Femur (tissue), 1 donor: ENCODE measurements around the gene TLCD5.

Source experiments
- DNase-seq: peaks from one replicate; pipeline ENCODE4 v3.0.0-alpha.2; 2017

The TLCD5 gene

DNA sequence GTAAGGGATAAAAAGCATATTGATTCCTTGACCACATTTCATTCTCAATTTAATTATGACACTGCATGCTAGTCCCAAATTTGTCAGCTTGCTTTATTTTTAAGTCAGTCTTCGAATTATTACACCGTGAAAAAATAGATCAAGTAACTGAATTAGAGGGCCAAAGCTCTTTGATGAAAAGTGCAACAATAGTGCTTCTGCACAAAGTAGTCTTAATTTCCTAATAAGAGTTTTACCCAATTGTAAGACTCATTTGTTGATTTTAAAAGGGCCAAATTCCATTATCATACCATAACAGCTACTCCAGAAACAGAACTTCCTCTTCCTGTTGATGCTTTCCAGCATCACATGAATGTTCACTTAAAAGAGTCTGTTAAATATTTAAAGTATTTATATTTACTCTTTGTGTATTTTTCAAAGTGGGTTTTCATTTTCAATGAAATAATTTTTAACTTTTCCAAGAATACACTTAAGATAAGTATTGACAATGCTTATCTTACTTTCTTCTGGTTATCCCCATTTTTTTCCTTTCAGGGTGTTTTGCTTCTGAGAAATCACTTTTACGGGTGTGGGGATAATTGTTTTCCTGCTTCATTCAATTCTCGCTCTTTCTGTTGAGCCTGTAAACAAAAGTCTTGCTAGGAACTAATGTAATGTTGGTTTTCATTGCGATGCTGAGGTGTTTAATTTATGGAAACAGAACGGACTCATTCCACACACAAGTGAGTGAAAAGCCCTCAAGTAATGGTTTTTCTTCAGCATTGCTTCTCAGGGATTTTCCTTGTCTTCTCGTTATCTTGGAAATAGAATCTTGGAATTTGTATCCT lies 13.2 kb downstream of the TLCD5 start:
- no peak for DNase-seq

DNA sequence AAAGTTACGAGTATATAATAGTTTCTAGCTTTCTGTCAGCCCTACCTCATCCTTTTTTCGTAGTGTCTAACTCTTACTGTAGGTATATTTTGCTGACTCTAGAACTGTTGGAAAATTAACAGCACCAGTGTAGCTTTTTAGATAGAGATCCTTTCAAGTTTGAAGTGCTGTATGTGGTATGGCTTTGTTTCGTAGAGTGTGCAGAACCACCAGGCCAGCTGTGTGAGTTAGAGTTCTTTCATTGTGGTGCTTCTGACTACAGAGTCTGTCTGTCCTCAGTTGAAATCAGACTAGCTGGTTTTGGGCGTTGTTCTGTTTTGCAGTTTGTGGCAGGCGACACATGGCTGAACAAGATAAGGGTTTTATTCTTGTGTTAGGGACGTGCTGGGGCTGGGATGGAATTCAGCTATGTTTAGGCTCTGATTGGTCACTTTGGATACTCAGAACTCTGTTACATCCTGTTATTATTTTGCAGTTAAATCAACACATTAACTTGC lies 14.3 kb downstream of the TLCD5 start:
- DNase-seq: peak; percentile 47

DNA sequence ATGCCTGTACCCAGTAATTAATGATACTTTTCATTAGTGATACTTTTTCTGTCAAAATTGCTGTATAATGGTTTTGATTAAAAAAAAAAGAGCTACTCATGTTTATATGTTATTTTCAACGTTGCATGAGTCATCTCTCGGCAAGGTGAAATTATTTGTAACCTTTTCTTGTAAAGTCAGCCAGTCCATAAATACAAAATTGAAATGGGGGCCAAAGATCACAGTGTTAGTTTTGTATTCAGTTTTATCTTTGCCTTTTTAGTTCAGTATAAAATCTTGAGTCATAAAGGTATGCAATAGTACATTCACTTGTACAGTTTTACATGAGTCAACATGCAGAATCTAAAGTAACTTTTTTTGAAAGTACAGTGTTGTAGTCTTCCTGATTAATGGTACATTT lies 15.4 kb downstream of the TLCD5 start:
- DNase-seq: no peak

DNA sequence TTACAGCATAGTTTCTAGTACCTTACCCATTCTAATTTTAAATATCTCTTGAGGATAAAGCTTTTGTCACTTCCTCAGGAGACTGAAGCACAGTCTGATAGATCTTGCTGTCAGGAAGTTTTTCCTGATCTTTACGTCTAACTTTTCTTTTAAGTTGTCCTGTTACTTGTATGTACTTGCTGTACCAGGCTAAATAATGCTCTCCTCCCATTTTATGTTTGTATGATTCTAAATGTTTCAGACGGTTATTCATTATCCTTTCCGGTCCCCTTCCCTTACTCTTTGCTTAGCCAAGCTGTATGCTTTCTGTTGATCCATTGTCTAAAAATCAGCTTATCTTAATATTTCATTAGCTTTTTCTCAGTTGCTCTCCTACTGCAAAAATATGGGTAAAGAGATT lies 17.1 kb downstream of the TLCD5 start:
- DNase-seq: no peak

DNA sequence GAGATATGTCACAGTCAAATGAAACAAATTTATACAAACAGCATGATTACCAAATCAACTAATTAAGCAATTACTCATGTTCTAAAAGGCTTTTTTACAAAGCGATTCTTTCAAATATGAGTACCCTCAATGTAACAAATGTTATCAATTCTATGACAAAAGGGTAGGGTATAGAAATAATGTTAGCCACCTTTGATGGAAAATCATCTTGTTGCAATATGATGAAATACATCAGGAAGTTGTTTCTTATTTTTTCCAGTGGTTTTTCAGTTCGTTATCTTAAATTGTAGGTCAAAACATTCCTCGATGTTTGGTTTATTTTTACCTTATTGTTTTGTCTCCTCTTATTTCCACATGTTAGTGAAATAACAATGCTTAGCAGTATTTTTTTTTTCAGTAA lies 17.6 kb downstream of the TLCD5 start:
- no peak for DNase-seq

DNA sequence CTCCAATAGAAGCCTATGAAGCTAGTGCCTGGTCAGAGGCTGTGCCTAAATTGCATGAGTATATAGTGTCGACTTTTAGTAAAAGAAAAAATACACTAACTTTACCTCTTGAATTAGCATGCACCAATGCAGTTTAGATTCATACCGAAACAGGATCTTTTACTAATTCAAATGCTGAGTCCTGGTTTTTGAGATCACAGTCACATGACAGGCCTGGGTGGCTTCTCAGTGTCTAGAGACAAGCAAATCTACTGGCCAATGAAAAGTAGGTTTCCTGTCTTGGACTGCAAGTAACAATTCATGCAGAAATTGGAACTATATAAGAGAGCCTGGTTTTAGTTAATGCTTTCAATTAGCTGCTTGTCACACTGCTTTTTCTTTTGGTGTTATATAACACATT lies 18.3 kb downstream of the TLCD5 start:
- DNase-seq: no peak

DNA sequence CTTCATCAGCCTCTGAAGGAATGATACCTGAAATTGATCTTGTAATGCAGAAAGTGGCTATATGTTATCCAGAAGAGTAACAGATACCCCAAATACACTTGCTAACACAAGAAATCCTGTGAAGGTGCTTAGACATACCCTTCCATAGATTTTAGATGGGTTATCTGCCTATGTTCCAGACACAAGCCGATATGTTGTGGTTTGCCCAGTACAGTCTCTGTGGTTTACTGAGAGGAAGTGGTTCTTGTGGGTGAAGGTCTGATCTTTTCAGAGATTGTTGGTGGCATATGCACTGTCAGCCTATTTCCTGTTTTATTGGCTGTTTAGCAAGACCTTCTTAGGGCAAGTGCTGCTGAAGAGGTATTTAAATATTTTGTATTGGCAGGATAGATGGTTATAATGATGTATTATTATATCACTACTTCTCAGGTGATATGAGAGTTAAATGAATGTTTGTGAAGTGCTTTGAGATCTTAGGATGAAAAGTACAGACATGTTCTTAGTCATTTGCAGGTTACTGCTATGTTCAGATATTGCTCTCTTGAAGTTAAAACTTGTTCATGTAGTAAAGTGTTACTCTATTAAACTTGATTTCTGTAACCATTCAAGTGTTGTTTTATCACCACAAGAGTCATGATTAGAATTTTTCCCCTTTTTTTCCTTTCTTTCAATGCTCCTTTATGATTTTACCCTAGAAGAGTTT lies 19.4 kb downstream of the TLCD5 start:
- no peak for DNase-seq

GRCh38 chr11:120346233-120346632 lies 21.1 kb downstream of the TLCD5 start:
- no peak for DNase-seq

DNA sequence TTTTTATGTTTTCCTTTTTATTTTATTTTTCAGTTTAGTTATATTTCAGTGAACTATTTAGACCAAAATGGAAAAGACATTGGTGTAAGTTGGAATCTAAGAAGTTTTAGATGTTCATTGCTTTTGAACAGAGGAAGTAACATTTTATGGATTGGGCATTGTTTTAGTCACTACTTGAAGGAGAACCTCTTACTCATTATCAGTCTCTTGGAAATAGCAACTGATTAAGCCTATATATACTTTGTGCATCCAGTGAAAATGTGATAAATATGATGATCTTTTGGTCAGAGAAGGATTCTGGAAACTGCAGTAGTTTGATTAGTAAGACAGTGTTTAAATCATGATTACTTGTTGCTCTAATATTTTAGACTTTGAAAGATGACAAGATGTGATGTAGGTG lies 25.5 kb downstream of the TLCD5 start:
- DNase-seq: no peak

- DNase-seq: no peak
Measured at GRCh38 chr11:120352405-120352804, 27.3 kb downstream of the TLCD5 start.

DNA sequence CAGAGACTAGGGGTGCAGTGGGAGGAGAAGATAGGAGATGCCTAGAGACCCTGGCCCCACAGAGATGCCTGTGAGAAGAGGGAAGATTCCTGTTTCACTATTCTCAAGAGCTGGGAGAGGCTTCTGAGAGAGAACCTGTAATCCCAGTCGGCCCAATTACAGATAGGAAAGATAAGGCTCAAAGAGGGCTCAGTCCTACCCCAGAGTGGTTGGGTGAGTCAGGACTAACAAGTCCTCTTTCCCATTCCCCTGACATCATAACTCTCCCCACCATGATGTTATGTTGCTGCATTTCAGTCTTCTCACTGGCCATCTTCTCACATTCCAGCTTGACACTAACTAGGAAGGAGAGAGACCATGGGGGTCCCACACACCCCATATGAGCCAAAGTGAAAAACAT lies 29.0 kb downstream of the TLCD5 start:
- no peak for DNase-seq

DNA sequence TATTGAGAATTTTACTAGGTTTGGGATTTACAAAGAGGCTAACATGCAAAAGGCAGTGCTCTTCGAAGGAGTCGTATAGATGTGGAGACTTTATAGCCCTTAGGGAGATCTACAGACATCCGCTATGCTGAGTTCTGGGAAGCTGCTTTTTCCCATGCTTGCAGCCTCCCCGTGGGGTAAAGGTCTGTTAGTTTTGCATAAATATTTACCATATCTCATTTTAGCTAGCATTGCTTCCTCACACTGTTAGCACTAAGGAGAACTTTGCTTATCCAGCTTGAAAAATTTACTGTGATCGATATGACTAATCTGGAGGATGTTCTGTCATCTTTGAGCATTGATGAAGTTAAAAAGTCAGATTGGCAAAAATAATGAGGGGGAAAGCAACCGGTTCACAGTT lies 29.7 kb downstream of the TLCD5 start:
- DNase-seq: no peak

DNA sequence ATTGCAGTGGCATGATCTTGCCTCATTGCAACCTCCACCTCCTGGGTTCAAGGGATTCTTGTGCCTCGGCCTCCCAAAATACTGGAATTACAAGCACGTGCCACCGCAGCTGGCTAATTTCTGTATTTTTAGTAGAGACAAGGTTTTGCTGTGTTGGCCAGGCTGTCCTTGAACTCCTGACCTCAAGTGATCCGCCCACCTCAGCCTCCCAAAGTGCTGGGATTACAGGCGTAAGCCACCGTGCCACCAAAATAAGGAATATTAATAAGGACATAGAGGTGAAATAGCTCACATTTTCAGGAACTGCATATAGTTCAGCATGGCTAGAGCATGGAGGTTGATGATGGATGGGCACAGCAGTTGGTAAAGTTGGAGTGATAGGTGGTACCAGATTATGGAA lies 32.5 kb downstream of the TLCD5 start:
- DNase-seq: no peak

DNA sequence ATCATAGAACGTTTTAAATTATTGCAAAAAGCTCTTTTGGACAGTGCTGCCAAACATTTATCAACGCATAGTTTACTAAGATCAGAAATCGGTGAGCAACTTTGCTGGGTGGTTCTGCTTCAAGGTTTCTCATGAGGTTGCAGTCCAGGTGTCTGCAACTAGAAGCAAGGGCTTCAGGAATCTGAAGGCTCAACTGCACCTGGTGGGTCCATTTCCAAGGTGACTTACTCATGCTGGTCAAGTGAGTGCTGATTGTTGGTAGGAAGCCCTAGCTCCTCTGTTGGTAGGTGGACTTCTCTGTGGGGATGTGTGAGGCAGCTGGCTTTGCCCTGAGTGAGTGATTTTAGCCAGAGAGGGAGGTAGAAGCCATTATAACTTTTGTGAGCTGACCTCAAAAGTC lies 33.6 kb downstream of the TLCD5 start:
- no peak for DNase-seq

DNA sequence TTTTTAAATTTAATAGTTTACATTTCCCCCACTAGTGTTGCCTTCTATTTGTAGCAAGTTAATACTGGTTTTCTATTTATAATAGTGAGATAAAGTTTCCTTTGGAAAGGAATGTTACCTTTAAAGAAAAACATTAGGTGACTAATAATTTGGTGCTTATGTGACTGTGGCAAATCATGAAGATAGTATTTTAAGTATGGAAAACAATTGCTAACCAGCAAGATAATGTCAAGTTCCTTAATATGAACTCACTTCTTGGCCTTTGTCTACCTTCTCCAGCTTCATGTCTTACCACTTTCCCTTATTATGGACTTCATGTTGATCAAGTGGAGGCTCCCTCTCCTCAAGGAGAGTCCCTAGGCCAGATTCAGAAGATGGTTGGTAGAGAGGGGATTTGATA lies 38.3 kb downstream of the TLCD5 start:
- no peak for DNase-seq

- no peak for DNase-seq
Measured at GRCh38 chr11:120365512-120365911, 40.4 kb downstream of the TLCD5 start.

DNA sequence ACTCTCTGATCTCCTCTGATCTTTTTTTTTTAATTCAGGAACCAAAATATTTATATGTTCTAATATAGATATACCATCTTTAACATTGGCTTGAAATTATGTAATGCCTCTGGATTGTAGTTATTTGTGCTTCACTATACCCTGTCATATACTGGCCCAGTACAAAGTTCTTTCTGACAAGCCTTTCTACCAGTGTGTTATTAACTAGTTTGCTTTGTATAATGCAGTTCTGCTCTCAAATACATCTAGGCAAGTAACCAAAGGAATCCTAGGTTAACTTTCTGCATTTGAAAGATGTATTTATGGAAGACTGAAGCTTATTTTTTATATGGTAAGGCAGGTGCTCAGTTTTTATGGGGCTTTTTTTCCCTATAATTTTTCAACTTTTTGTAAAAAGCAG lies 47.2 kb downstream of the TLCD5 start:
- DNase-seq: no peak

- no peak for DNase-seq
Measured at GRCh38 chr11:120375076-120375475, 50.0 kb downstream of the TLCD5 start.

- no peak for DNase-seq
Measured at GRCh38 chr11:120376547-120377182, 51.6 kb downstream of the TLCD5 start.

DNA sequence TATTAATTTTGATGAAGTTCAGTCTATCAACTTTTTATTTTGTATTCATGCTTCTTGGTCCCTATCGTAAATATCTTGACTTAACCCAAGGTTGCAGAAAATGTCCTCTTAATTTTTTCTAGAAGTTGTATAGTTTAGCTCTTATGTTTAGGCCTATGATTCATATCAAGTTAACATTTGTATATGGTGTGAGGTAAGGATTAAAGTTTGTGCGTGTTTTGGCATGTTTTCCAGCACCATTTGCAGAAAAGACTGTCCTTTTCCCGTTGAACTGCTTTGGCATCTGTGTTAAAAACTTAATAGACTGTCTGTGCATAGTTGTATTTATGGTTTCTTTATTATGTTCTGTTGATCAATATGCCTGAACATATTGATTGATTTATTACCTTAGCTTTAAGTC lies 53.4 kb downstream of the TLCD5 start:
- DNase-seq: no peak

DNA sequence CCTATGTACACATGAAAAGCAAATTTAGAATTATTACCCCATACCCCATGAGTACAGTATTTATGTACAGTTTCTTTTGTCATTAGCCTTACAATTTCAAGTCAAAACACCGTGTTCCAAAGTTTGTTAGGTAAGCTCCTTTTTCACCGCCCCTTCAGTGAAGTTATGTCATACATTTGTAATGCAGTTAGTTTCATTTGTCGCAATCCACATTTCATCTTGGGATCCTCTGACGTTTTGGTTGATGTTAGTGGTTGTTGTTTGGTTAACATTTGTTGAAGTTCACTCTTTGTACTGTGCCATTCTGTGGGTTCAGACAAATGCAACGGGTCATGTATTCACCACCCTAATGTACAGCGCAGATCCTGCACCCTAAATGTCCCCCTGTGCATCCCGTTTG lies 56.3 kb downstream of the TLCD5 start:
- no peak for DNase-seq
